HL-60 (cell line): ENCODE data around the gene DUOX2.

Experiments
- CTCF ChIP-seq: IDR thresholded peaks from one replicate; pipeline ENCODE4 v1.5.1; 2011; ENCODE audit warnings: low read length, control low read depth, inconsistent platforms; ENCODE audit not compliant: insufficient read depth
- POLR2AphosphoS5 ChIP-seq: IDR thresholded peaks from 2 replicates; pipeline ENCODE4 v1.6.1; 2012; ENCODE audit warnings: low read depth
- REST ChIP-seq: IDR thresholded peaks from 2 replicates; pipeline ENCODE4 v1.6.1; 2012; ENCODE audit warnings: low read depth; ENCODE audit not compliant: insufficient replicate concordance

- TF ChIP-seq REST, result no peak
- no peak for TF ChIP-seq CTCF
- TF ChIP-seq POLR2AphosphoS5, result no peak
Measured at GRCh38 chr15:45156744-45157455, 42.9 kb upstream of the DUOX2 start.
